AG04450 (cell line): ENCODE results near the gene ARL3. TPM values are rescaled to one million over a fixed set of nuclear protein-coding genes. Genes with fewer than 3 reads are reported as not detected.

Experiments used
- CTCF ChIA-PET: fragments of 300-600, 350-600 bp; formaldehyde crosslinking; extraction: SDS; loops from one replicate; lab custom pipeline; 2022; ENCODE audit warnings: antibody characterized with exemption, inconsistent platforms; lab: Charles Lee
- POLR2A ChIA-PET: fragments of 350-600 bp; formaldehyde crosslinking; extraction: SDS; loops from one replicate; lab custom pipeline; 2021; ENCODE audit warnings: antibody characterized with exemption, inconsistent platforms; lab: Yijun Ruan, JAX
- DNase-seq: peaks from one replicate; pipeline ENCODE4 v3.0.0-alpha.2; 2011; ENCODE audit warnings: low read depth, low spot score
- H3K27ac ChIP-seq: one replicate; pipeline ENCODE4 v1.5.1; 2012; ENCODE audit warnings: low read depth, low read length, control low read depth
- H3K27me3 ChIP-seq: one replicate; pipeline ENCODE4 v1.6.0; 2012; ENCODE audit warnings: low read length; ENCODE audit not compliant: control insufficient read depth, insufficient read depth
- H3K4me3 ChIP-seq: 2 replicates; pipeline ENCODE4 v1.5.1; 2011; ENCODE audit warnings: mild to moderate bottlenecking, low read depth, low read length, control low read depth
- H3K9me3 ChIP-seq: 2 replicates; pipeline ENCODE4 v1.5.1; 2012; ENCODE audit warnings: low read length; ENCODE audit not compliant: control insufficient read depth, insufficient read depth
- CTCF ChIP-seq: IDR thresholded peaks from 2 replicates; pipeline ENCODE4 v1.5.1; 2011; ENCODE audit warnings: low read depth, low read length, control low read depth, inconsistent platforms
- polyA plus RNA-seq: library from polyadenylated mRNA; depleted of rRNA; stranded (reverse); fragments of >200 nt; gene quantifications from 2 replicates; pipeline ENCODE4 v1.2.3, GENCODE V29; 2011

ARL3 gene
- polyA plus RNA-seq, 1 experiment: 19.2 TPM

GRCh38 chr10:102676534-102677315 is 37.5 kb downstream of the ARL3 start:
- TF ChIP-seq CTCF: no peak
- peak overlapping the region; percentile 92 for H3K27ac ChIP-seq
- no peaks in the 10 kb centered on the region for H3K27me3 ChIP-seq
- DNase-seq: no peak
- peak overlapping the region; percentile 17; the same call in 1 of the 2 replicates for H3K4me3 ChIP-seq
- CTCF ChIA-PET: interaction anchor here (0.6 to 3.1 kb wide), 10 partner anchors 9 to 283 kb away, joined by 3 to 21 read pairs (median 4); partner anchors contain the start of genes ARL3, SFXN2 and SUFU
- no peaks in the 10 kb centered on the region for H3K9me3 ChIP-seq
- POLR2A ChIA-PET: interaction anchor here (0.6 to 6.5 kb wide), 13 partner anchors 13 to 655 kb away, joined by 3 to 71 read pairs (median 7); partner anchors contain the start of genes ARL3, SFXN2, TRIM8 and WBP1L

GRCh38 chr10:102675666-102676533 is 38.3 kb downstream of the ARL3 start:
- POLR2A ChIA-PET: interaction anchor here (0.6 to 6.5 kb wide), 18 partner anchors 12 to 655 kb away, joined by 3 to 71 read pairs (median 4); partner anchors contain the start of genes ARL3, SFXN2, TRIM8 and WBP1L
- Histone ChIP-seq H3K27ac (peak overlapping the region; percentile 91), H3K4me3 (peak overlapping the region; percentile 45), H3K27me3 (no peaks in the 10 kb centered on the region), H3K9me3 (no peaks in the 10 kb centered on the region)
- peak; percentile 92 for DNase-seq
- CTCF ChIA-PET: interaction anchor here (0.5 to 3.1 kb wide), 9 partner anchors 8 to 336 kb away, joined by 3 to 21 read pairs (median 3); partner anchors contain the start of genes ARL3, SFXN2 and TRIM8
- TF ChIP-seq CTCF: no peak

GRCh38 chr10:102675011-102675665 is 39.1 kb downstream of the ARL3 start:
- CTCF ChIA-PET: interaction anchor here (0.5 to 3.1 kb wide), 4 partner anchors 38 to 337 kb away, joined by 3 to 21 read pairs (median 3); partner anchors contain the start of genes ARL3 and SFXN2
- DNase-seq: no peak
- peak overlapping the region; percentile 45 for H3K4me3 ChIP-seq

More at GRCh38 chr10:102675011-102675665, 39.1 kb downstream of the ARL3 start:
- Histone ChIP-seq H3K27ac (peak overlapping the region; percentile 91), H3K27me3 (no peaks in the 10 kb centered on the region), H3K9me3 (no peaks in the 10 kb centered on the region)
- POLR2A ChIA-PET: interaction anchor here (0.7 to 6.5 kb wide), 12 partner anchors 11 to 45 kb away, joined by 3 to 71 read pairs (median 4); partner anchors contain the start of genes ARL3, SFXN2 and TRIM8
- no peak for TF ChIP-seq CTCF
